ENCODE measurements around the gene UNC13B. TPM values are rescaled to one million over a fixed set of nuclear protein-coding genes. Genes with fewer than 3 reads are reported as not detected.

The UNC13B gene
- total and polyA plus RNA-seq, 2 donors (not counting 1 experiment from before 2014, with no cell fraction given), result 0.19 to 0.25 TPM

GRCh38 chr9:35446012-35446411, 284.2 kb downstream of the UNC13B start:
- POLR2A ChIA-PET, result no interaction called here
- Histone ChIP-seq H3K27ac (ENCODE audit: low read length in 2 of 2) (no peak overlapping the region), H2AFZ (ENCODE audit: insufficient read depth, low read depth, low read length, poor library complexity, severe bottlenecking) (no peak overlapping the region), H3K9me3 (ENCODE audit: control extremely low read depth in 1 of 3, control insufficient read depth in 2 of 3, insufficient read depth in 1 of 3, low read length in 2 of 3) (no peaks in the 10 kb centered on the region), H3K4me3 (ENCODE audit: control extremely low read depth in 1 of 5, extremely low read depth in 1 of 5, insufficient read depth in 1 of 5, low read depth in 2 of 5, low read length in 4 of 5) (no peak overlapping the region), H3K4me1 (ENCODE audit: control insufficient read depth in 2 of 2, insufficient read depth in 2 of 2, low read length in 2 of 2) (no peaks in the 10 kb centered on the region), H3K27me3 (replicated peaks in 1 of 4; ENCODE audit: control extremely low read depth in 1 of 4, control insufficient read depth in 3 of 4, insufficient read depth in 4 of 4, low read length in 3 of 4) (peaks cover 0 to 10% (median 6%) of the 10 kb centered on the region in 4 experiments), H3K9ac (ENCODE audit: low read length) (no peak overlapping the region), H4K20me1 (ENCODE audit: control insufficient read depth, insufficient read depth, low read length, poor library complexity, severe bottlenecking) (no peaks in the 10 kb centered on the region), H3K36me3 (replicated peaks in 1 of 2; ENCODE audit: control extremely low read depth in 1 of 2, control insufficient read depth in 1 of 2, extremely low read depth in 1 of 2, insufficient read depth in 2 of 2, low read length in 1 of 2) (no peaks in the 10 kb centered on the region), H3K4me2 (replicated peaks; ENCODE audit: low read depth, low read length, poor library complexity, severe bottlenecking) (no peak overlapping the region), H3K79me2 (ENCODE audit: control insufficient read depth, insufficient read depth, low read length) (no peaks in the 10 kb centered on the region)
- DNase-seq (no peak), ATAC-seq (ENCODE audit: low read depth) (no peak)
- Mint-ChIP-seq H3K4me3 (no peak overlapping the region), H3K4me1 (no peaks in the 10 kb centered on the region), H3K9me3 (ENCODE audit: insufficient read depth) (no peaks in the 10 kb centered on the region), H3K27ac (no peak overlapping the region), H3K27me3 (peaks cover 37% of the 10 kb centered on the region)
- TF ChIP-seq CTCF (IDR thresholded peaks at IDR 0.05) (no peak), EZH2 (IDR thresholded peaks at IDR 0.05; ENCODE audit: borderline replicate concordance, insufficient read depth, low read depth, low read length, poor library complexity, severe bottlenecking) (no peak)
- CTCF ChIA-PET, result no interaction called here
- intact Hi-C loops (cut with micrococcal nuclease), result no loop called here
- no CpG with 5 or more reads among the region's 3 CpGs for WGBS (ENCODE audit: insufficient coverage)

DNA sequence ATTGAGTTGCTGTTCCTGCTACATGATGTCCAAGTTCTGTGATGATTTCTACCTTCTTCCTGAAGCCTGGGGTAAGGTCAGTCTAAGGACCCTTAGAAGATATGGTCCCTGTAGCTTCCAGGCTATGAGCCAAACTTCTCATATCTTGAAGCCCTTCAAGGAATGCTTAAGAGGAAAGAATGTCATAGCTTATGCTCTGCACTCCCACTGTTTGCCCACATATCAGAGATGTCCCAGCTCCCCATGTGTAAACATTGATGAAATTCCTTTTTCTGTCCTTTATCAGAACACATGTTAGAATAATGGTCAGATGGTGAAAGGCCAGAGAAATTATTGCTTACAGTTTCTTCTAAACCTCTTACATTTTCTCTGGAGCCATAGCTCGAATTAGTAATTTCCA, 286.7 kb downstream of the UNC13B start:
- H3K27me3 Mint-ChIP-seq, result peaks cover 55% of the 10 kb centered on the region
- H3K9me3 ChIP-seq (ENCODE audit: control extremely low read depth in 1 of 3, control insufficient read depth in 2 of 3, insufficient read depth in 1 of 3, low read length in 2 of 3), result peaks cover 1 to 11% (median 2%) of the 10 kb centered on the region in 3 donors
- intact Hi-C loops (cut with micrococcal nuclease), result no loop called here
- H3K4me3 ChIP-seq (ENCODE audit: control extremely low read depth in 1 of 5, extremely low read depth in 1 of 5, insufficient read depth in 1 of 5, low read depth in 2 of 5, low read length in 4 of 5), result no peak overlapping the region
- no peaks in the 10 kb centered on the region for H3K79me2 ChIP-seq (ENCODE audit: control insufficient read depth, insufficient read depth, low read length)
- no peak overlapping the region for H3K27ac ChIP-seq (ENCODE audit: low read length in 2 of 2)
- H3K9ac ChIP-seq (ENCODE audit: low read length), result no peak overlapping the region
- CTCF ChIA-PET, result interaction anchor here (1.2 kb wide), 1 partner anchor 27 kb away, joined by 3 read pairs; no protein-coding TSS in a partner anchor
- no peak for TF ChIP-seq EZH2 (IDR thresholded peaks at IDR 0.05; ENCODE audit: borderline replicate concordance, insufficient read depth, low read depth, low read length, poor library complexity, severe bottlenecking)
- no peak overlapping the region for H2AFZ ChIP-seq (ENCODE audit: insufficient read depth, low read depth, low read length, poor library complexity, severe bottlenecking)
- POLR2A ChIA-PET, result no interaction called here
- no peaks in the 10 kb centered on the region for H3K4me1 Mint-ChIP-seq
- no peak overlapping the region for H3K4me3 Mint-ChIP-seq
- H3K4me2 ChIP-seq (replicated peaks; ENCODE audit: low read depth, low read length, poor library complexity, severe bottlenecking), result no peak overlapping the region
- no peak for DNase-seq
- no peak for ATAC-seq (ENCODE audit: low read depth)
- 56% methylated on average over 1 of the region's 1 CpG for WGBS (ENCODE audit: insufficient coverage)
- no peak overlapping the region for H3K27ac Mint-ChIP-seq
- H3K27me3 ChIP-seq (replicated peaks in 1 of 4; ENCODE audit: control extremely low read depth in 1 of 4, control insufficient read depth in 3 of 4, insufficient read depth in 4 of 4, low read length in 3 of 4), result peaks cover 0 to 10% (median 8%) of the 10 kb centered on the region in 4 experiments
- H4K20me1 ChIP-seq (ENCODE audit: control insufficient read depth, insufficient read depth, low read length, poor library complexity, severe bottlenecking), result no peaks in the 10 kb centered on the region
- no peaks in the 10 kb centered on the region for H3K4me1 ChIP-seq (ENCODE audit: control insufficient read depth in 2 of 2, insufficient read depth in 2 of 2, low read length in 2 of 2)
- H3K36me3 ChIP-seq (replicated peaks in 1 of 2; ENCODE audit: control extremely low read depth in 1 of 2, control insufficient read depth in 1 of 2, extremely low read depth in 1 of 2, insufficient read depth in 2 of 2, low read length in 1 of 2), result no peaks in the 10 kb centered on the region
- no peaks in the 10 kb centered on the region for H3K9me3 Mint-ChIP-seq (ENCODE audit: insufficient read depth)

Measured in B cell (primary cell).